ENCODE measurements around the gene SETBP1.

- TF ChIP-seq, protein P1, sequence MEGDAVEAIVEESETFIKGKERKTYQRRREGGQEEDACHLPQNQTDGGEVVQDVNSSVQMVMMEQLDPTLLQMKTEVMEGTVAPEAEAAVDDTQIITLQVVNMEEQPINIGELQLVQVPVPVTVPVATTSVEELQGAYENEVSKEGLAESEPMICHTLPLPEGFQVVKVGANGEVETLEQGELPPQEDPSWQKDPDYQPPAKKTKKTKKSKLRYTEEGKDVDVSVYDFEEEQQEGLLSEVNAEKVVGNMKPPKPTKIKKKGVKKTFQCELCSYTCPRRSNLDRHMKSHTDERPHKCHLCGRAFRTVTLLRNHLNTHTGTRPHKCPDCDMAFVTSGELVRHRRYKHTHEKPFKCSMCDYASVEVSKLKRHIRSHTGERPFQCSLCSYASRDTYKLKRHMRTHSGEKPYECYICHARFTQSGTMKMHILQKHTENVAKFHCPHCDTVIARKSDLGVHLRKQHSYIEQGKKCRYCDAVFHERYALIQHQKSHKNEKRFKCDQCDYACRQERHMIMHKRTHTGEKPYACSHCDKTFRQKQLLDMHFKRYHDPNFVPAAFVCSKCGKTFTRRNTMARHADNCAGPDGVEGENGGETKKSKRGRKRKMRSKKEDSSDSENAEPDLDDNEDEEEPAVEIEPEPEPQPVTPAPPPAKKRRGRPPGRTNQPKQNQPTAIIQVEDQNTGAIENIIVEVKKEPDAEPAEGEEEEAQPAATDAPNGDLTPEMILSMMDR (IDR thresholded peaks at IDR 0.05; ENCODE audit: insufficient read depth, low read depth, low read length), result no peak
- TF ChIP-seq EZH2 (IDR thresholded peaks at IDR 0.05; ENCODE audit: insufficient read depth, low read length), result no peak
Observed at GRCh38 chr18:44927127-44927849, 246.6 kb downstream of the SETBP1 start.

Measured in astrocyte (in vitro differentiated cells and primary cell).